GM12864 (cell line): ENCODE results near the gene DCP1B.

Experiments
- DNase-seq: peaks from one replicate; pipeline ENCODE4 v3.0.0-alpha.2; 2011; ENCODE audit warnings: low read depth
- H3K4me3 ChIP-seq: 2 replicates; pipeline ENCODE4 v1.5.1; 2011; ENCODE audit warnings: mild to moderate bottlenecking, low read depth, low read length, control low read depth
- CTCF ChIP-seq: IDR thresholded peaks from 2 replicates; pipeline ENCODE4 v1.5.1; 2011; ENCODE audit warnings: low read depth, mild to moderate bottlenecking, moderate library complexity, low read length, control low read depth, inconsistent platforms; ENCODE audit errors: missing control alignments

The DCP1B gene

GRCh38 chr12:2009623-2010022 is 5.4 kb upstream of the DCP1B start:
- no peak for TF ChIP-seq CTCF
- DNase-seq = no peak
- no peak overlapping the region for H3K4me3 ChIP-seq

DNA sequence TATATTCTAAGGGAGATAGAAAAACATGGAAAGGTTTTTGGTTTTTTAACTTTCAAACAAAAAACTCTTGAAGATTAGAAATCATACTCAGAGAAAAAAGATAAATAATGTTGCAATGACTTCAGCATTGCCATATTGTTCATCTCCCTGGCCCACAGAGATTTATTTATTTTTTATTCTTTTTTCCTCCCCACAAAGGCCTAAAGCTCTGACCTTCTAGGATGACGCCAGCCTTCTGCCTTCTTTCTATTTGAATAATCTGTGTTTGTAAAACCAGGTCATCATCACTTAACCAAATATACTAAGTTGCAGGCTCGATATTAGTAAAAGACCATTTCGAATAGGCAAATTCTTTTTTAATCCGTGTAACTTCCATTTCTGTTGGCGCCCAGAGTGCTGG is 4.4 kb upstream of the DCP1B start:
- TF ChIP-seq CTCF = no peak
- H3K4me3 ChIP-seq = no peak overlapping the region
- DNase-seq = no peak

GRCh38 chr12:2003676-2004112 is 563 bp downstream of the DCP1B start:
- peak; percentile 3 for DNase-seq
- no peak for TF ChIP-seq CTCF
- peak overlapping the region; percentile 86 for H3K4me3 ChIP-seq

DNA sequence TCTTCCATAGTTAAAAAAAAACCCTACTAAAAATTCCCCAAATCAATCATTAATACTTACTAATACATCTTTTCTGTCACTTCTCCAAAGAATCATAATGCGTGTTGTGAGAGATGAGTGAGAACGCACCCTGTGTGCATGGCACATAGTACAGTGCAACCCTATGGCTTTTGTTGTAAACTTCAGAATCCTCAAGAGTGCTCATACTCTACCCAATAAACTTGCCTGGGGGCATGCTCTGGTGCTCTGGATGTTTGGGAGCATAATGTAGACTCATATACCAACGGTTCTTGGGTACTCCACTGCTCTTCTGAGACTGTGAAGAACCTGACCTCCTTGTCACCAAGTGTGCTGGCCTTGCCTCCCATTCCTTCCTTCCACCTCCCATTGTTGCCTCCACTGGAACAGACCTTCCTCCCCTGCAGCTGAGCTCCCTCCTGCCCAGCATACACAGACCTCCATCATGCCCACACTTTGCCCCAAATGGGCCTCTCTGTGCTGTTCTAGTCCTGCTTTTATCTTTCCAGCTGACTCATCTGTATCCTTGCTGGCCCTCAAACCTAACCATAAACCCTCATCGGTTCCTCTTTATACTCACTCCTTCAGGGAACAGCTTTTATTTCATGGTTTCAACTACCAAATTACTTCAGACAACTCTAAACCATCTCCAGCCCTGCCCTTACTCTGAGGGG is 8.9 kb downstream of the DCP1B start:
- no peak for TF ChIP-seq CTCF
- DNase-seq = peak; percentile 3
- H3K4me3 ChIP-seq = no peak overlapping the region

DNA sequence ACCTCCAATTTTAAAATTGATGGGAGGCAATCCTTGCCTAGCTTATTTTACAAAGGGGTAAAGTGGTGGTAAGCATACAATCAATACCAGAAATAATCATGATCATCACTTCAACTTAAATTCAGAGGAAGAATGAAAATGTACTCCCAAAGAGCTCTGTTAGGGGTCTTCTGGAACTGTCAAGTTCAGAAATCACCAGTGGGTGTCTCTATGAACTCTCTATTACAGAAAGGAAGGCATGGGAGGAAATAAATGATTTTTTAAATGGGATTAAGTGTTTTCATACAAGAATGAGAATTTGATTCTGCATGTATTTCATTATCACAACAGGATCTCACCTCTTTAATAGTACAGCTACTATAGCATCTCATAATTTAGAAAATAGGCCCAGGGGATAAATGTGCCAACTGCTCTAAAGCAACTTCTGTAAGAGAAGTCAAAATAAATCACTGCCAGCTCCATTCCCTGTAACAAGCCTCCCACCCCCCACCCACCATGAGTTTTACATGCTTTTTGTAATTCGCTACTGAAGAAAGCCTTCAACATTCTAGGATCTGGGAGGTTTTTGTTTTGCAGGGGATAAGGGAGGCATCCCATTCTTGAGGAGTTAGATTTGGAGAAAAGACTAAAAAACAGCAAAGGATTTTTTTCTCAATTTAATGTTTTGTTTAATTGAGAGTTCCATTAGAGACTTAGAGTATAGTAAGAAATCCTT is 9.7 kb downstream of the DCP1B start:
- TF ChIP-seq CTCF = no peak
- no peak for DNase-seq
- no peak overlapping the region for H3K4me3 ChIP-seq

- no peak for DNase-seq
- H3K4me3 ChIP-seq = no peak overlapping the region
- no peak for TF ChIP-seq CTCF
Observed at GRCh38 chr12:1993871-1994371, 10.3 kb downstream of the DCP1B start.
